ENCODE measurements around the gene APH1A.
"Not testable (repeated sequence)": the region's sequence is repeated elsewhere in the genome, so short reads cannot be mapped to it uniquely, and the experiment has no call there.

APH1A gene

DNA sequence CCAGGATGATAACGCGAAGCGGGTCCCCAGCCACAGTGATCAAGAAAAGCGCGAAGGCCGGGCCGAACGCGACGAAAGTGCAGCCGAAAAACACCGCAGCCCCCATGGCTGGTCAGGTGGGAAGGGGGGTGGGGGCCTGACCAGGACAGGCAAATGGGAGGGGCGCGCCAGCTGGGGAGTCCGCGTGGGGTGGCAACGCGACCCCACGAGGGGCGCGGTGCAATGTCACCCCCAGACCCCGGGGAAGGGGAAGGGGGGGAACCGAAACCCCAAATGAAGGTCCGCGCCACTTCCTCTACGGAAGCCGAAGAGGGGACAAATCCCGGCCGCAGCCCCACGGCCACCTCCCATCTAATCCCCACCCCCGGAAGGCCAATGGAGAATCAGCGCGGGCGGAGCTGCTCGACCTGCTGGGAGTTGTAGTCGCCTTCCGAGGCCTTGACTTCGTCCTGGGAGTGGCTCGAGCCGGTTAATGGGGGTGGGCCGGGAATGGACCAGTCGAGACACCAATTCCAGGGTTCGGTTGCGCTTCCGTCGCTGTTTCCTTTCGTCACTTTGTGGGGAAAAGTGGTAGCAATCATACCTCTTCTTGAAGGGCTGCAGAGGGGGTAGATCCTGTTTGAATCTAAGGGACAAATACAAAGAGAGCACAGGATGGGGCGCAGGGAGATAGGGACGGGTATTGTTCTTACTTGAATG is at the start of gene APH1A:
Gene APH1A, minus strand, starts transcription at position 312 of the 699 bp plus-strand sequence. Its CDS starts 206 bp downstream, at position 106.
- DNase-seq: peak; percentile 78

- DNase-seq: not testable (repeated sequence)
These were observed 45.9 kb upstream of the APH1A start for GRCh38 chr1:150314691-150315090.

DNA sequence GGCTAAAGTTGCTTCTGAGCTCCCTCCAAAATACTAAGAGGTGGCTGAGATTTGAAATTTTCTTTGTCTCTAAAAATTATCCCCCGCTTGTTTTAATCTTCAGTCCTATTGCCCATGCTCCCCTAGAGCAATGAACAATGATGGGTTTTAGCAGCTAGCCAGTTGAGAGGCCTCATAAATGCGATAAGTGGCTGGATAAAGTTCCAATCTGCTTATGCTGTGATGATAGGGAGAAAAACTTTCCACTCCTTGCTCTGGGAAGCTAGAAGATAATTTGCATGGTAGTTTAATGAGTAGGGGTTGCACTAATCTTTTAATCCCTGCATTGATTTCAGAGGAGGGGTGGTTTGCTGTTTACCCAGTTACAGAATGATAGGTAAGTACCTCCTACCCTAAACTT is 42.9 kb upstream of the APH1A start:
- DNase-seq: no peak

- DNase-seq: no peak
These were observed 41.1 kb upstream of the APH1A start for GRCh38 chr1:150309758-150310508.

GRCh38 chr1:150308585-150308984 is 39.8 kb upstream of the APH1A start:
- not testable (repeated sequence) for DNase-seq

- DNase-seq: no peak
These were observed 34.1 kb upstream of the APH1A start for GRCh38 chr1:150302902-150303301.

DNA sequence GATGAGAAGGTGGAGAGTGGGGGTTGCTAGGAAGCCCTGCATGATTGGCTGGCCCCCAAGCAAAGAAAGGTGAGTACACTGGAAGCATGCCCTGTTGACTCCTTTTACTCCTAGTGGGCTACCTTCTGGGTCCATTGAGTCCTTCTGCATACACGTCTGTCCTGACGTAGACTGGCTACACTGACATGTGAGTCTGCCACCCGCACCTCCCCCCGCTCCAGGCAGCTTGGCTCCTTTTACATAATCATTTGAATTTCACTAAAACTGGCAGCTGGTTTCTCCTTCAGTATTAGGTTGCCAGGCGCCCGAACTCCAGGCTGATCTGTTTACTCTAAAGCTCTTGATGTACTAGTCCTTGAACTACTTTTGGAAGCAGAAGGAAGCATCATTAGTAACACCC is 33.5 kb upstream of the APH1A start:
- DNase-seq: no peak

- no peak for DNase-seq
These were observed 30.9 kb upstream of the APH1A start for GRCh38 chr1:150299716-150300115.

GRCh38 chr1:150295476-150295875 is 26.7 kb upstream of the APH1A start:
- no peak for DNase-seq

DNA sequence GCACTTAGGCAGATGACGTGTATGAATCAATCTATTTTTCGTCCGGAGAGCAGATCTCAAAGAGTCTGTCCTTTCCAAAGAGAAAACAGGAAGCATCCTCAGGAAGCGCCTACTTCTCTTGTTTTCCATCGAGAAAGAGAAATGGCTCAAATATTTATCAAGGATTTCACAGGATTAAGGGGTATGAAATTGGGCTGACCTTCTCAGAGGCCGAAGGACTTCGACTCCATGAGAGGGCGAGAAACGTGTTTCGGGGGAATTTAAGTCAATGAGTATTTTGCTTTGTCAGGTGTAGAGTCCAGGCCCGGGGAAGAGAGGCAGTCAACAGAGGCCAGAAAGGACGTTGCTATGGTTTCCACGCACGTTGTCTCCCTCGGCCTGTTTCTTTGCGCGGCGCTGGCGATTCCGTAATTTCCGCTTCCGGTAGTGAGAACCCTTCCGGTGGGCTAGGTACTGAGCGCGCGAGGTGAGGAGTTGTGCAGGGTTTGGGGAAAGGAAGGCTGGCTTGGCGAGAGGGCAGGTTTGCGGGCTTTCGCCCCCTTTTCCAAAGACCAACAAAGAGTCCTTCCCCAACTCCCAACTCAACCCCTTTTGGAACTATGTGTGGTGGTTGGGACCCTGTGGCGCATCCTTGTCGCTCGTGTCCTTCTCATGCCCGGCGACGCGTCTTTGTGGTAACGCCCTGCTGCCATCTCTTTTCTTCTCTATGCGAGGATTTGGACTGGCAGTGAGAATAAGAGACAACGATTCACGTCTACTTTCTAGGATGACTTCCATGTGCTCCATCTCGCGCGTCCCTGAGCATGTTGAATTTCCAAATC is 24.8 kb upstream of the APH1A start, which contains the start of gene MRPS21:
Gene MRPS21, plus strand, starts transcription at position 429 of the 821 bp plus-strand sequence. CDS start 506 bp downstream, outside the sequence.
- DNase-seq: peak; percentile 39

DNA sequence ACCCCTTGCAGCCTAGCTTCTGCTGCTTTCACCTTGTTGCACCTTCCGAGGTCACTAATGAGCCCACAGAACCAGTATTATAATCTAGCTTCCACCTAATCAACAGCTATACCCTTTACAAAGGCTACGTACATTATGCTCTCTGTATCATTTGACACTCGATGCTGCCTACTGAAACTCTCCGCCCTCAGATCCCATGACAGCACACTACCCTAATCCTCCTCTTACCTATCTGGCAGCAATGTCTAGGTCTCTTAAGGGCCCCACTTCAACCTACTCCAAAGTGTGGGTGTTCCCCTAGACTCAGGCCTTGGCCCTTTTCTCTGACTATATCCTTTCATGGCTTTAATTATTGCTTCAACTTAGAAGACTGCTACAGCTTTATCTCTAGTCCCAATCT is 20.0 kb upstream of the APH1A start:
- DNase-seq: no peak

GRCh38 chr1:150288382-150288781 is 19.6 kb upstream of the APH1A start:
- DNase-seq: no peak

DNA sequence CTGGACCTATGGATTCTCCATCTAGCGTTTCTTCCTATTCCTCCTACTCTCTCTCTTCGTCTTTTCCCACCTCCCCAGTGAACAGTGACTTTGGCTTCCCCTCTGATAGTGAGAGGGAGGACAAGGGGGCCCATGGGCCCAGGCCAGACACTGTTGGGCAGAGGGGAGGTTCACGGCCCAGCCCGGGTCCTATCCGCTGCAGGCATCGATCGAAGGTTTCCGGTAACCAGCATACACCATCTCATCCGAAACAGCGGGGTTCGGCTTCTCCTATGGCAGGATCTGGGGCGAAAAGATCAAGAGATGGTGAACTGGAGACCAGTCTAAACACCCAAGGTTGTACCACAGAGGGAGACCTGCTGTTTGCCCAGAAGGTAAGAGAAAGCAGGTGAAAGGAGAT is 14.4 kb upstream of the APH1A start:
- no peak for DNase-seq

- DNase-seq: no peak
These were observed 13.7 kb upstream of the APH1A start for GRCh38 chr1:150282558-150282958.

DNA sequence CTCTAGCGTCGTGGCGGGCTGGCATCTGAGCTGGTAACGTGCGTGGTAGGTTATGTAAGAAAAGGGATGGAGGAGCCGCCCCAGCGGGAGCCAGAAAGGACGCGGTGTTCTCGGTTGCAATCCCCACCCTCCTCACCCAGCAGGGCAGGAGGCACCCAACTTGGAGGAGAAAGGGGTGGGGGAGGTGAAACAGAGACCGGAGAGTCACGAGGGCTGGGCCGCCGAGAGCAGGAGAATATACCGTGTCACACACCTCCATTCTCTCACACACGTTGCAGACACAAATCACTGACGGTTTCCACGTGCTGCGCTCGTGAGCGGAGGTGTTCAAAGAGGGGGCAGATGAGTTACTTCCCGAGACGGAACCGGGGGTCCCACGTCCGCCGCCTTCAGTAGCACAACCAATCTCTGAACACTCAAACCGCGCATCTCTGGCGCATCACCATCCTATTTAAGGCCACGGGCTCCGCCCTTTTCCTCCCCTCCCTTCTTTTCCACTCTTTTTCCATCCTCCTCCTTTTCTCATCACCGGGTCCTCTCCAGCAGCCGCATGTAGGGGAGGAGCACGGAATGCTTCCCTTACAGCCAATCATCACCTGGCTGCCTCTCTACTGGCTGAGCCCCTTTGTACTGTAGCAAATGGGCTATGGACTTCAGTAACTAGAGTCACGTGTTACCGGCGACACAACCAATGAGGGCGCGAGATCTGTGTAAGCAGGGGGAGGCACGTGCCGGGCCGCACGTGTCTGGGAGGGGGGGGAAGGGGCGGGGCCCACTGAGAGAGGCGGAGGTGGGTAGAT is 13.1 kb upstream of the APH1A start, which contains the start of gene CIART:
Gene CIART, plus strand, starts transcription at position 797 of the 800 bp plus-strand sequence. CDS start 714 bp downstream, outside the sequence.
- peak; percentile 96 for DNase-seq

- no peak for DNase-seq
These were observed 12.5 kb upstream of the APH1A start for GRCh38 chr1:150281221-150281757.

GRCh38 chr1:150280138-150280707 is 11.4 kb upstream of the APH1A start:
- no peak for DNase-seq

DNA sequence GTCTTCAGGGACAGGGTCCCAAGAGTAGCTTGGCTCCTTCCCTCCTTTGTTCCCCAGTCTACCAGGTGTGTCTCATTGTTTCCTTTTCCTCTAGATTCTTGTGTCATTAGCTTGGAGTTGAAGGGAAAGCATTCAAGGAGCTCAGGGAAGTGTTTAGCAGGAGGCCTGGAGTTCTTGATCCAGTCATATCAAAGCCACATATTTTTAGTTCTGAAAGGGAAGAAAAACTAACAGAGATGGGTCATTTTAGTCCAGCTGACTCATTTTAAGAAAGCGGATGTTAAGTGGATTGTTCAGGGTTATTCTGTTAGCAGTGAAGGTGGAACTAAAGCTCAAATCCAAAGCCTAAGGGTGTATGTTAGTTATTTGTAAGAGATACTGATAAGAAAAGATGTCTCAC is 4.5 kb upstream of the APH1A start:
- no peak for DNase-seq

- DNase-seq: no peak
These were observed 2.6 kb upstream of the APH1A start for GRCh38 chr1:150271291-150271959.

DNA sequence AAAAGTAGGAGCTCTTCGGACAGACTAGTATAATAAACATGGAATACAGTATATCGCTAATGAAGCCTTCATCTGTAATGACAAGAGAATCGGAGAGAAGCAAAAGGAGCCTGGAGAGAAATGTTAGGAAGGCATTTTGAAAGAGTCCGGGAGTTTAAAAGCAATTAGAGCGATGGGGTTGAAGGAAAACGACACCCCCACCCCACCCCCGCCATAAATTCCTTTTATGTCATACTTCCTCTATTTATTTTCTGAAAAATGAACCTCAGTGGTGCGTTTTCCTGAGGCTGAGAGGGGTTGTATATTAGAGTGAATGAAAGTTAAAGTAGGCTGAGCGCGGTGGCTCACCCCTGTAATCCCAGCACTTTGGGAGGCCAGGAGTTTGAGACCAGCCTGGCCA is 635 bp upstream of the APH1A start:
- DNase-seq: no peak

DNA sequence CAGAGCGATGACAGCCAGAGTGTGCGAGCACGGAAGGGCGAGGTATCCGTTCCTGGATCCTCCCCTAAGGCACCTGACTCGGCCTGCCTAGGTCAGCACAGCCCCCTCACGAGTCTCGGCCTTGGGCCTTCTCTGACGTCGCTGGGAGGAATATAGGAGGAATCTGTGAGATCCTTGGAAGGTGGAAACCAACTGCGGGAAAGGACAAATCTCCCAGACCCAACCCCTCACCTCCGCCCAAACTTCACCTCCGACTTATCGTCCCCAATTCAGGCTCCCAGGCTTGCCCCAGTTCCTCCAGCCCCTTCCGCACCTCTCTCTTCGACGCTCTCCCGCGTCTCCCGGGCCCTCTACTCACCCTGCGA is 494 bp downstream of the APH1A start:
- no peak for DNase-seq

Data from NCI-H1436 treated with DMSO at 0.1 percent for 48 hours (cell line).